ENCODE measurements around the gene TUT4.

The TUT4 gene

DNA sequence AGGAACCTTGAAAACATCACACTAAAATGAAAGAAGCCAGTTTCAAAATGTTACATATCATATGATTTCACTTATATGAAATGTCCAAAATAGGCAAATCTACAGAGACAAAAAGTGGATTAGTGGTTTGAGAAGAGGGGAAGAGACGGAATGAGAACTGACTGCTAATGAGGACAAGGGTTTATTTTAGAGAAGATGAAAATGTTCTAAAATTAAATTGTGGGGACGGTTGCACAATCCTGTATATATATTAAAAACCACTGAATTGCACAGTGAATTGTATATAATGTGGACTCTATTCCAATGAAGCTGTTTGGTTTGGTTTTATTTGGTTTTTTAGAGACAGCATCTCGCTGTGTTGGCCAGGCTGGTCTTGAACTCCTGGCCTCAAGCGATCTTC, 112.9 kb downstream of the TUT4 start:
- TF ChIP-seq, protein P1, sequence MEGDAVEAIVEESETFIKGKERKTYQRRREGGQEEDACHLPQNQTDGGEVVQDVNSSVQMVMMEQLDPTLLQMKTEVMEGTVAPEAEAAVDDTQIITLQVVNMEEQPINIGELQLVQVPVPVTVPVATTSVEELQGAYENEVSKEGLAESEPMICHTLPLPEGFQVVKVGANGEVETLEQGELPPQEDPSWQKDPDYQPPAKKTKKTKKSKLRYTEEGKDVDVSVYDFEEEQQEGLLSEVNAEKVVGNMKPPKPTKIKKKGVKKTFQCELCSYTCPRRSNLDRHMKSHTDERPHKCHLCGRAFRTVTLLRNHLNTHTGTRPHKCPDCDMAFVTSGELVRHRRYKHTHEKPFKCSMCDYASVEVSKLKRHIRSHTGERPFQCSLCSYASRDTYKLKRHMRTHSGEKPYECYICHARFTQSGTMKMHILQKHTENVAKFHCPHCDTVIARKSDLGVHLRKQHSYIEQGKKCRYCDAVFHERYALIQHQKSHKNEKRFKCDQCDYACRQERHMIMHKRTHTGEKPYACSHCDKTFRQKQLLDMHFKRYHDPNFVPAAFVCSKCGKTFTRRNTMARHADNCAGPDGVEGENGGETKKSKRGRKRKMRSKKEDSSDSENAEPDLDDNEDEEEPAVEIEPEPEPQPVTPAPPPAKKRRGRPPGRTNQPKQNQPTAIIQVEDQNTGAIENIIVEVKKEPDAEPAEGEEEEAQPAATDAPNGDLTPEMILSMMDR (conservative IDR thresholded peaks at IDR 0.05): no peak
- no peak overlapping the region for H3K27ac ChIP-seq

GRCh38 chr1:52436817-52437216, 116.1 kb downstream of the TUT4 start:
- TF ChIP-seq, protein P1 (conservative IDR thresholded peaks at IDR 0.05): no peak
- no peak overlapping the region for H3K27ac ChIP-seq

DNA sequence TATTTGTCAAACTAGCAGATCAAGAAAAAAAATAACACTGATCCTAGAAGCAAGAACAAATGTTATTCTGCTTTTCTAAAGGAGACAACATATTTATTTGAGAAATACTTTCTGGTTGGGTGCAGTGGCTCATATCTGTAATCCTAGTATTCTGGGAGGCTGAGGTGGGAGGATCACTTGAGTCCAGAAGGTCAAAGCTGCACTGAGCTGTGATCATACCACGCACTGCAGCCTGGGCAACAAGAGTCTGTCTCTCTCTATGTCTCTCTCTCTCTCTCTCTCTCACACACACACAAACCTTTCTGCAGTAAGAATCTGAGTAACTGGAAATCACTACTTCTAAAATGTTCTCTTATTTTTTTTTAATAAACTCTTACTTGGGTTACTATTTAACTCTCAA, 117.2 kb downstream of the TUT4 start:
- no peak overlapping the region for H3K27ac ChIP-seq
- TF ChIP-seq, protein P1 (conservative IDR thresholded peaks at IDR 0.05): no peak

DNA sequence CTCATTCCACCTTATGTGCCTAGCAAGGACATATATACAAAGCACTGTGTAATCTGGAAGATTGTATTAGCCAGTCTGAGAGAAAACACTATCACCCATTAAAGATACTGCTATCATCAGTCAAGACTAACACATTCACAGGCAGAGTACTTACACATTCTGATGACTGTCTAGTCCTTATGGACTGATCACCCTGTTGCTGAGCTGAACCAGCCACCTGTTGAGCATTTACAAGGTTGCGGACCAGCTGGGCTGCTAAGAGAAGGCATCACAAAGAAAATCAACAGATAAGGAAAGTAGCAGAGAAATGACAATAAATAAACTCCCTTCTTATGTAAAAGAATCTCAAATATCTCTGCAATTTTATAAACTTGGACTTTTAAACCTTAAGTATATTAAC, 117.7 kb downstream of the TUT4 start:
- no peak overlapping the region for H3K27ac ChIP-seq
- TF ChIP-seq, protein P1 (conservative IDR thresholded peaks at IDR 0.05): no peak

DNA sequence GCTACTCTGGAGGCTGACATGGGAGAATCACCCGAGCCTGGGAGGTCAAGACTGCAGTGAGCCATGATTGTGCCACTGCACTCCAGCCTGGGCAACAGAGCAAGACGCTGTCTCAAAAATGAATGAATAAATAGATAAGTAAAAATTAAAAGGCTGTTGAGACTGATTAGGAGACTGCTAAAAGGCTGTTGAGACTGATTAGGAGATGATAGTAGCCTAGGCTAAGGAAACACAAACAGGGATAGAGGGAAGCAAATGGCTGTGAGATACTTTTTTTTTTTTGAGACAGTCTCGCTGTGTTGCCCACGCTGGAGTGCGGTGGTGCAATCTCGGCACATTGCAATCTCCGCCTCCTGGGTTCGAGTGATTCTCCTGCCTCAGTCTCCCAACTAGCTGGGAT, 120.1 kb downstream of the TUT4 start:
- no peak overlapping the region for H3K27ac ChIP-seq
- TF ChIP-seq, protein P1 (conservative IDR thresholded peaks at IDR 0.05): no peak

DNA sequence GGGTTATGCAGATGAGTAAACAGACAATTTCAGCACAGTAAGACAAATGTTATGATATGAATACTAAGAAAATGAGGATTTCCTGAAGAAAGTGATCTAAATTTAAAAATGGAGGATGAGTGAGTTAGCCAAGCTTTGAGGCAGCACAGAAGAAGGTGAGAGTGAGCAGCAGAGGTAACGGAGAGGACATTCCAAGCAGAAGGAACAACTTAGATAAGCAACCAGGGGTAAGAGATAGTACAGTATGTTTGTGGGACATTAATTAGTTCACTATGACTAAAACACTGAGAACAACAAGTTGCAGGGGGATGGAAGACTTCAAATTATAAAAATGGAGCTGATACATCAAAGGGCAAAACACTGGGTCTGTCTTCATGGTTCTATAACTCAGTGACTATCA, 125.7 kb downstream of the TUT4 start:
- TF ChIP-seq, protein P1 (conservative IDR thresholded peaks at IDR 0.05): no peak
- H3K27ac ChIP-seq: no peak overlapping the region

GRCh38 chr1:52426371-52426770, 126.5 kb downstream of the TUT4 start:
- TF ChIP-seq, protein P1 (conservative IDR thresholded peaks at IDR 0.05): no peak
- H3K27ac ChIP-seq: no peak overlapping the region

DNA sequence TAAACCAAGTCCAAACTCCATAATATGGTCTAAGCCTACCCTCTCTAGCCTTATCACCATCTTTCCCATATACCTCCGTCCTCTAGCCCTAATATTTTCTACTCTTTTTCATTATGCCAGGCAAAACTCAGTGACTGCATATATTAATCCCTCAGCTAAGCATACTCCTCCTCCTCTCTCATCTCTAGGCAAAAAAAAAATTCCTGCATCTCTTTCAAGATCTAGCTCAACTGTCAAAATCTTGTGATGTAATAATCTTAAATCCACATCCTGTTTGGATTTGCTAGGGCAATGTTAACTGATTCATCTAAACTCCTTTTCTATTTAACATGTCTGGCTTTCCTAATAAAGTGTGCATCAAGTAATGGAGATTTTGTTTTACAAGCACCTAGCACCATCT, 128.1 kb downstream of the TUT4 start:
- no peak overlapping the region for H3K27ac ChIP-seq
- TF ChIP-seq, protein P1 (conservative IDR thresholded peaks at IDR 0.05): no peak

Measured in VCaP (cell line).